Prostate gland (tissue), 2 donors: ENCODE measurements around the gene DLGAP1.

ENCODE experiments used
- POLR2A ChIP-seq: fragments of 450-650 bp; IDR thresholded peaks from one replicate; pipeline ENCODE4 v1.6.1; 2016; ENCODE audit warnings: antibody characterized with exemption, mild to moderate bottlenecking
- POLR2AphosphoS5 ChIP-seq: sonication (generic); formaldehyde crosslinking; IDR thresholded peaks from one replicate; pipeline ENCODE4 v1.6.1; 2017; ENCODE audit warnings: antibody characterized with exemption
- TF ChIP-seq, protein P1 (sequence below), 4 experiments: fragments of 200-600 bp in 2 of 4; fragments of 450-650 bp in 2 of 4; sonication (generic) in 2 of 4; IDR thresholded peaks; 1 replicate in 3 of 4; 2 replicates in 1 of 4; pipeline ENCODE4 v1.5.1; 2016 to 2019; ENCODE audit warnings: antibody characterized with exemption in 4 of 4, mild to moderate bottlenecking in 2 of 4, moderate library complexity in 2 of 4

DNA sequence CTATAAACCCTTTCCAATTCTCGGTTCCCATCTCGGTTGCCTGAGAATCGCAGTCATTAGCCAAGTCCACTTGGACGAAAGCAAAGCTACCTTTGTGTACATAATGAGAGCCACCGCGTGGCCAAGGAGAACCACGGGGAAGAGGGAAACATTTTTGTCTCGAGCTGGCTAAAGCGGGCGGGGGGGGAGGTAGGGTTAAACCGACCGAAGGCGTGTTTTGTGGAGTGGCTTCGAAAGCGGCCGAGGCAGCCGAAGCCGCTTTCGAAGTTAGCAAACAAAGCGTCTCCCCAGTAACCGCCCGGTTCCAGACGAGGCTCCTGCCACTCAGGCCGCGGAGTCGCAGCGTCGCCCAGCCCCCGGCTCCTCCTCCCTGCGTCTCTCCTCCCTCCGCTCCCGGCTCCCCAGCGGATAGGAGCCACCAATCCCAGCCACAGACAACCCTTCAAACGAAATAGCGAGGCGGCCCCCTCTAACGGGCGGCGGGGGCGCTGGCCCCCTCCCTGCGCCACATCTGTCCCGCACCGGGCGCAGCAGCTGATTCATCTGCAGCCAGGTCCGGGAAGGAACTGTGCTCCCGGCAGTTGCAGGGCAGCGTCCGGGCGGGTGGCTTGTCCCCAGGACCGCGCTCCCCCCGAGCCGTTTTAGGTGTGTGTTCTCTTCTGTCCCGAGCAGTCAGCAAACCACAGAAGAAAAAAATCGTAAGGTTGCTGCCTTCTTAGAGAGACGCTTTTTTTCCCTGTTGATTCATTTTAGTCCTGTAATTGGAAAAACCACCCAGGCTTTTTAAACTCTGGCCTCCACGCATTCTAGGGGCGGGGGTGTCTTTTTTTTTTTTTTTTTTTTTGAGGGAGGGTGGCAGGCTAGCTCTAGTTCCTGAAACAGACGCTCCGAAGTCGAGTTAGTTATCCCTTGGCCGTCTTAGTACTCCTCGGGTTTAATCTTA, 1006.9 kb downstream of the DLGAP1 start:
- TF ChIP-seq, protein P1, sequence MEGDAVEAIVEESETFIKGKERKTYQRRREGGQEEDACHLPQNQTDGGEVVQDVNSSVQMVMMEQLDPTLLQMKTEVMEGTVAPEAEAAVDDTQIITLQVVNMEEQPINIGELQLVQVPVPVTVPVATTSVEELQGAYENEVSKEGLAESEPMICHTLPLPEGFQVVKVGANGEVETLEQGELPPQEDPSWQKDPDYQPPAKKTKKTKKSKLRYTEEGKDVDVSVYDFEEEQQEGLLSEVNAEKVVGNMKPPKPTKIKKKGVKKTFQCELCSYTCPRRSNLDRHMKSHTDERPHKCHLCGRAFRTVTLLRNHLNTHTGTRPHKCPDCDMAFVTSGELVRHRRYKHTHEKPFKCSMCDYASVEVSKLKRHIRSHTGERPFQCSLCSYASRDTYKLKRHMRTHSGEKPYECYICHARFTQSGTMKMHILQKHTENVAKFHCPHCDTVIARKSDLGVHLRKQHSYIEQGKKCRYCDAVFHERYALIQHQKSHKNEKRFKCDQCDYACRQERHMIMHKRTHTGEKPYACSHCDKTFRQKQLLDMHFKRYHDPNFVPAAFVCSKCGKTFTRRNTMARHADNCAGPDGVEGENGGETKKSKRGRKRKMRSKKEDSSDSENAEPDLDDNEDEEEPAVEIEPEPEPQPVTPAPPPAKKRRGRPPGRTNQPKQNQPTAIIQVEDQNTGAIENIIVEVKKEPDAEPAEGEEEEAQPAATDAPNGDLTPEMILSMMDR (IDR thresholded peaks at IDR 0.05): peak in 2 of 4 experiments; percentile 15 to 24
- TF ChIP-seq POLR2AphosphoS5 (peak; percentile 92), POLR2A (peak; percentile 90)
